ENCODE data around the gene GFRA1. TPM values are rescaled to one million over a fixed set of nuclear protein-coding genes. Genes with fewer than 3 reads are reported as not detected.
A peak's percentile ranks its signal among the peaks of the same experiment; 100 is the strongest.

The GFRA1 gene
- total RNA-seq, 1 donor from 2014 or later: 18.5 TPM

DNA sequence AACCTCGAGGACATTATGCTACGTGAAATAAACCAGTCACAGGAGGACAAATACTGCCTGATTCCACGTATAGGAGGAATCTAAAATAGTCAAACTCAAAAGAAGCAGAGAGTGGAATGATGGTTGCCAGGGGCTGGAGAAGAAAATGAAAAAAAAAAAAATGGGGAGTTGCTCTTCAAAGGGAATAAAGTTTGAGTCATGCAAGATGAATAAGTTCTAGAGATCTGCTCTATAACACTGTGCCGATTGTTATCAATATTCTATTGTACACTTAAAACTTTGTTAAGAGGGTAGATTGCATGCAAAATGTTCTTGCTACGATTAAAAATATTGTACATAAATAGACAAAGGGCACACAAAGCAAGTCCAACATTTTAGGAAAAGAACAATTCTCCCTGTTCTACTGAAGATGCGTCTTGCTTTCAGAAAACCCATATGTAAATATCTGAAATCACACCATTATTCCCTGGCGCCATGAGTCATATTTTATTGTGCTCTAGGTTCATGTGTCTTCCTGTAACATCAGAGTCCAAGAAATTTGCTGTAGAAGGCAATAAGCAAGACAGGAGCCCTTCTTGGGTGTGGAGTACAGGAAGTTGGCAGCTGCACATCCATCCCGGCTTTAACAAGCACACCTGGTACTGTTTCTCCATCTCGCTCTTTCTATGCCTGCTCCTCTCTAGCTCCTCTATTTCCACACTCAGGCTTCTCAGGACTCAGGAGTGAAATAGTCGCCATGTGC, 145.9 kb downstream of the GFRA1 start:
- no peak for DNase-seq (ENCODE audit: low read depth in 2 of 2)

DNA sequence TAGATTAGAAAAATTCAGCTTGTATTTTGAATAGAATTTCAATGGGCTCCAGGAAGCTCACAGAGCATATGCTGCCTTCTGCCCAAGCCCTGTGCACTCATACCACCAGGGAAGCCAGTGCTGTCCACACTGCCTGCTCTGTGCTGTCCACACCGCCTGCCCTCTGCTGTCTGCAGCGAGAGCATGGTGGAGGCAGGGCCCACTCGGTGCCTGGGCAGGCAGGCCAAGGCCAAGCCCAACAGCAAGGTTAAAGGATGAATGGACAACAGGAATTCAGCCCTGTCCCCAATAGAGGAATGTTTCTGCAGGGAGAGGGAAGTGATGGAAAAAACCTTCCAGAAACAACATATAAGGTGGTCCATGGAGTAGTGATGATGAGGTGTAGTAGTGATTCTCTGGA, 146.8 kb downstream of the GFRA1 start:
- no peak for DNase-seq (ENCODE audit: low read depth in 2 of 2)

DNA sequence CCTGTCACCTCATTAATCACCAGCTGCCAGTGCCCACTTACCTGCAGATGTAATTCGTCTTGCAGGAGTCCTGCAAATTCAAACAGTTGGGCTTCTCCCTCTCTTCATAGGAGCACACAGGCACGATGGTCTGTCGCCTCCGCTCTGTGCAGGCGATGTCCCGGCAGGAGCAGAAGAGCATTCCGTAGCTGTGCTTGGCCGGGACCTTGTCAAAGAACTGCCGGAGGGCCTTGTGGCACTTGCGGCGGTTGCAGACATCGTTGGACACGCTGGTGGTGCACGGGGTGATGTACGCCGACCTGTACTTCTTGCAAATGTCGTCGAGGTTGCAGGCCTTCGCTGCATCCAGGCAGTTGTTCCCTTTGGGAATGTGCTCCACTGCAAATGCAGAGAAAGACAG, 147.8 kb downstream of the GFRA1 start:
- DNase-seq (ENCODE audit: low read depth in 2 of 2): no peak

DNA sequence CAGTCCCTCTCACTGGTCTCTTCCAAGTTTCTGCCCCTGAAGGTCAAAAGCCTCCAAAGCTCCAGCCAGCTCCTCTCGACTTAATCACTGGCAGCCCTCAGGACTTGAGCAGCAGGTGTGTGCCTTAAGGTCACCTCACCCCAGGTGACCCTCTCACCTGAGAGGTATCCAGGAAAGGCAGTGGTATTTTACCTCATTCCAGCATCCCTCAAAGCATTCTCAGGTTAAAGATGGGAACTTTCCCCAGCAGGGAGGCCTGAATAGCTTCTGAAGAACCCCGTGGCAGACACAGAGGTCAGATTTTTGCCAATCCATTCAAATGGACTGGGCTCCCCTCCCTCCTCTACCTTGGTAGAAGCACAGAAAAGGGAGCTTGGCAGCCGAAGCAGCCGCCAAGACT, 148.2 kb downstream of the GFRA1 start:
- no peak for DNase-seq (ENCODE audit: low read depth in 2 of 2)

DNA sequence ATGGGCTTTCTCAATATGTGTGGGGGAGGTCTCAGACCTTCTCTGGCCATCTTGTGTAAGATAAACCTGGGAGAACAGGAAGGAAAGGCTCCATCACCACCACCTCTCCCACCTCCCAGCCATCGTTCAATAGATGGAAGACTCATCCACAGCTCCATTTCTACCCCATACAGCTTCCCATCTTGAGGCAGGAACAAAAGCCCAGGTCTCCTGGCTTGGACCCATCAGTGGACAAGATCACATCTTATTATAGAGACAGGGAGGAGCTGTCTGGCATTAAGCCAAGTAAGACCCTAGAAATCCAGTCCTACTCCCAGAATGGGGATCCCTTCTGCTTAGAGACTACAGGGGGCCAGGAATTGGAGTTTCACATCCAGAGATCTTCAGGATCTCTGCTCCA, 150.3 kb downstream of the GFRA1 start:
- DNase-seq (ENCODE audit: low read depth in 2 of 2): no peak

DNA sequence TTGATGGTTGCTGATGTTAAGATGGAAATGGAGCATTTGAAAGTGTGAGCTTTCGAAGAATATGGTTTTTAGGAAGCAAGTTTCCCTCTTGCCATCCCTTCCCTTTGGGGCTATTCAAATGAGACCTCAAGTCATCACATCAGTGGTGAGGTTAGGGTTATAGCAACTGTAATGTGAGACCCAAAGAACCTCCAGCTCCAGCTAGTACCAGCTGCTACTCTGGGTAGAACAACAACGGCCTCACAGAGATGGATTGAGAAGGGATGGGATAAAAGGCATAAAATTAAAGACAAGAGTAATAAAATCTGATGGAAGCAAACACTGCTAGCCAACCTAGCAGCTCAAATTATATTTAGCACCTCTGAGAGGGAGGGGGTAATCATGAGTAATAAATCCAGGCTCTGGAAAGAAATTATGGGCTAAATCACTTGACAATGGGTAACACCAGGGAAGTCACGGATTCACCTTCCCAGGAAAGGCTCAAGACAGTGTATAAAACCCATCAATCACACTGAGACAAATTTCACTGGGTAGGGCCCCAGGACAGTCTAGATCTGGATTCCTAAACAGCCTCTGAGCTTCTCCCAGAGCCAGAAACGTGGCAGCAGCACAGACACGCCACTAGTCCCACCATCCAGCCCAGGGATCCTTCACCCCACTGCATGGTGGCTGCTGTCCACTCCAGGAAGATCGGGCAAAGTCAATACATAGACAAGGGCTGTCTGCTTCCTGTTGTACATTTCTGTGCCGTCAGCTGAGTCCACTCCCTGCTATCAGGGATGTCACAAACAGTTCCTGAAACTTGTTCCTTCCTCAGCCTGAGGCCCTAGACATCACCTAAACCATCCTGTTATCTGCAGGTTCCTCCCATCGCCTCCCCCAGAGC, 151.1 kb downstream of the GFRA1 start:
- DNase-seq (ENCODE audit: low read depth in 2 of 2): no peak

DNA sequence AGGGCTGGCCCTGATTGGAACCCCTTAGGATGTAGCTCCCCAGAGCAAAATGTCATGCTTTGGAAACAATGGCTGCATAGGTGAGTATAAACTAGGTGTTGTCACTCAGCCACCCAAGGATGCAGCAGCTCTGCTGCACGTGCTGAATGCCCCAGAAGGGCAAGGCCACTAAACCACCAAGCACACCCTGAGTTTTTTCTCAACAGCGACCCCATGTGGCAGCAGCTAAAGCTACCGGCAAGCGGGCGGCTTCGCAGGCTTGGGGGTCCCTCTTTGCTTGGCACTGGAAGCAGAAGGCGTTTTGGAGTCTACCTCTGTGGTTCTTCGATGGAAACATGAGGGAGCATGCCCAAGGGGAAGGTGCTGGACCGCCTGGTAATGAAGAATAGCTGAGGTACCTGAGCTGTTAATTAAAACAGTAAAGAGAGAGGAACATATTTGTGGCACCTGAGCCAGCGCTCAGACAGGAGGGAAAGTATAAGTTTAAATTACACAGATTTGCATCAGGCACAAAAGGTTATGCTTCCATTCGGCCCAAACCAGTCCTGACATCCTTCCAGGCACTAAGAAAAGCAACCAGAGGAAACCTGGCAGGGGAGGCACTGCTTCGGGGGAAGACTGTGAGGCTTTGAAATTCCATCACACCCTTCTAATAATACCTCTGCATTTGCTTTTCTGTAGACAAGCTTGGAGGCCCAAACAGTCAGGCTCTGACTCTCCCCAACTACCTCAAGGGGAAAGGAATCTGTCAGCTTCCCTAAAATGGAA, 152.1 kb downstream of the GFRA1 start:
- DNase-seq (ENCODE audit: low read depth in 2 of 2): no peak

DNA sequence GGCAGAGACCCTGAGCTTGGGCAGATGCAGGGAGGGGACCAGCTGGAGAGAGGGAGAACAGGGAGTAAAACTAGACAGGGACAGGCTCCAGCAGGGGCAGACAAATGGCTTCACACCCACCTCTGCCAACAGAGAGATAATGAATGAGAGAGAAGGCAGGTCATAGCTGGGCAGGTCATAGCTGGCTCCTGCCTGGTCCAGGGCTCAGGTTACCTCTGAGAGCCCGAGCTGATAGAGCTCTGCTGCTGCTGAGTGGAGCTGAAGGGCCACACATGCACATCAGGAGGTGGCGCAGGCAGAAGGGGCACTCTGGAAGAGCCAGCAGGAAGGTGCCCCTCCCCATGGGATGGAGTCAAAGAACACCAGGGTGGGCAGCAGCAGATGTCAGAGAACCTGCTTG, 154.2 kb downstream of the GFRA1 start:
- no peak for DNase-seq (ENCODE audit: low read depth in 2 of 2)

DNA sequence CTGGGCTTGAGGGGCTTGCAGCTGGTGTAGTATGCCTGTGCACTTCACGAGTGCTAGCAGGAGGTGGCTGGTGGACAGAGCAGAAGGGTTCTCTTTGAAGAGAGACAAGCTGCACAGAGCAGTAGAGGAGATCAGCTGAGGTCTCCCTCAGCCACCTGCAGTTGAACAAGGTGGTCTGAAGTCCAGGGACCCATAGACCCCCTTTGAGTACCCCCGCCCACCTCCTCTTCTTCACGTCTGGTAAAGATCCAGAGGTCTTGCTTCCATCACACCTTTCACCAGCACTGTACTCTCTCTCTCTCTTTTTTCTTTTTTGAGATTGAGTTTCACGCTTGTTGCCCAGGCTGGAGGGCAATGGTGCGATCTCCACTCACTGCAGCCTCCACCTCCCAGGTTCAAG, 157.2 kb downstream of the GFRA1 start:
- DNase-seq (ENCODE audit: low read depth in 2 of 2): no peak

DNA sequence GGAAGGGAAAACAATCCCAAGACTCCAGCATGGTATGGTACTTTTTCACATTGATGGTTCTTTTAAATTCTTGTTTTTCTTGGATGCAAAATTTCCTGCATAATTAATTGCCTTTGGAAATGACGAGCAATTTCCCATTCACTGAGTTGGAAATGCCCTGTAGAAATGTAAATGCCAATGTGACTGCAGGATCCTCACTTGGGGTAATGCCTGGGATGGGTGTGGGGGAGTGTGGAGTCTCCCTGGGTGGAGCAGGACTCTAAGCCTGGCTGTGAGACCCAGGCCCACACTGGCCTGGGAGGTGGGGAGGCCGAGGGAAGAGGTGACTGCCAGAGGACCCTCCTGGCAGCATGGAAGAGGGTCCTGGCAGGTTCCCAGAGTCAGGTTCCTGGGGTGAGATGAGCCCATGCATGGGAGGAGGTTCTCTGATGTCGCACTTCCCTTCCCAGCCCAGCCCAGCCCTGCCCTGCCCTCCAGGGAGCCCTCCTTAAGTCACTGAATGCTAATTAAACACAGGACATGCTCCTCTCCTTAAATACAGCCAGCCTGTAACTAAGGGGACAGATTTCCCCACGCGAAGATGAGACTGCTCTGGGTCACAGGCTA, 157.9 kb downstream of the GFRA1 start:
- no peak for DNase-seq (ENCODE audit: low read depth in 2 of 2)

DNA sequence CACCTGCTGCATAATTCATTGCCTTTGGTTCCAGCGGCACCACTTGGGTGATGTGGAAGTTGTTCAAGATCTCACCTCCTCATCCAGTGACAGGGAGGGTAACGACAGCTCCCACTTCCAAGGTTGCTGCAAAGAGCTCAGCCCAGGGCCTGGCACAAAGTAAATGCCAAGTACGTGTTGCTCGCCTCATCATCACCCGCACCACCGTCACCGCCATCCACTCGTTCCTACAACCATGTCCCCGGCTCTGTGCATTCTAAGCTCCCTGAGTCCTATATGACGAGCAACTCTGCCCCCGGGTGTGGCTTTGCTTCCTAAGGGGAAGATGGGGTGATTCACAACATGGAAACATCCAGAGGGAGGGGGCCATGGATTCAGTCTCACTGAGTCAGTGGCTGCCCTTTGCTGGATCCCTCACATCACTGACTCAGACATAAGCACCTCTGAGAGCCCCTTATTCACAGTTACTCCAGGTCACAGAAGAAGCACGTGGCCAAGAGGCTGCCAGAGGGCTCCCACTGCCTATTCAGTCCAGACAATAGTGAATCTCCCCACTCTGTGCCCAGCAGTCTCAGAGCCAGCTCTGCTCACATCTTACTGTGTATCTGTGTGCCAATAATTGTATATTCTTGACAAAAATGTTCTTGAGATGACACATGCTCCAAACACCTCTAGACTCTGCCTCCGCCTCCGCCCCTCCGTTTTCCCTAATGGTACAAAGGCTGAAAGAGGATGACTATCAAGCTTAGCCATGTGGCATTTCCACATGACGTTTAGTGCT, 159.1 kb downstream of the GFRA1 start:
- DNase-seq (ENCODE audit: low read depth in 2 of 2): peak in 1 of 2 donors; percentile 1

DNA sequence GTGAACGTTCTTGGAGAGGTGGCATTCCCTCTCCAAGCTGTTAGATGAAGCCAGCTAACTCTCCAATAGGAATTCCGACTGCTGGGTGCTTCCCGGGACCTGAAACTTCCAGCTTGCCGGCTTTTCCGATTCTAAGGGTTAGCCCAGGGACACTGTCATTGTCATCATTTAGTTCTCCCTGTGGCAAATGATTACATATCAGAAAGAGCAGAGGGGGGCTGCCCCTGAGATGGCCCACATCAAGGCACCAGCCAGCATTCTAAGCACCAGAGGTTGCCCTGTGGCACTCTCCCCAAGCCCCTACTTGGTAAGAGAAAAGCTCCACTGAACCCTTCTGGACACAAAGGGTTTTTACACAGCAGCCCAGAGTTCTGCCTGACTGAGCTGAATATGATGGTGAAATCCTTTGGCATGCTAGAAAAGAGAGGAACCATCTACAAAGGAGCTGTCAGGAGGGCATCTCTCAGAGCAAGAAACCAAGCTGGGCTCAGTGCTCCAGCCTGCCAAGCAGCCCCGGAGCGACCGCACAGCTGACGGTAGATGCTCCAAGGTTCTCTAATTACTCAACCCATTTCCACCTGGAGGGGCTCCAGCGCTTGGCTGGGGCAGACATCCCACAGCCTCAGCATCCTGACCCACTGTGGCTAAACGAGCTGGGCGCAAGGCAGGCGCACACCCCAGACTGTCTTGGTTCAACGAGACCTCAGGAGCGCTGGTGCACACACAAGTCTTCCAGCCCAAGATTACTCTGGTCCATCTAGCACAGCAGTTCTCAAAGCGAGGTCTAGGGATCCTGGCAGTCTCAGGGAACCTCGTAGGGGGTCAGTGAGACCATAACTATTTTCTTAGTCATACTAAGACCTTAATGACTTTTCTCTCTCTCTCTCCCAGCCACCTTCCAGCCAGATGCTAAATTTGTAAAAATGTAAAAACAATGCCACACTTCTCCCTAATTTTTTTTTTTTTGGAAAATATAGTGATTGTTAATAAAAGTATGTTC, 160.5 kb downstream of the GFRA1 start:
- no peak for DNase-seq (ENCODE audit: low read depth in 2 of 2)

DNA sequence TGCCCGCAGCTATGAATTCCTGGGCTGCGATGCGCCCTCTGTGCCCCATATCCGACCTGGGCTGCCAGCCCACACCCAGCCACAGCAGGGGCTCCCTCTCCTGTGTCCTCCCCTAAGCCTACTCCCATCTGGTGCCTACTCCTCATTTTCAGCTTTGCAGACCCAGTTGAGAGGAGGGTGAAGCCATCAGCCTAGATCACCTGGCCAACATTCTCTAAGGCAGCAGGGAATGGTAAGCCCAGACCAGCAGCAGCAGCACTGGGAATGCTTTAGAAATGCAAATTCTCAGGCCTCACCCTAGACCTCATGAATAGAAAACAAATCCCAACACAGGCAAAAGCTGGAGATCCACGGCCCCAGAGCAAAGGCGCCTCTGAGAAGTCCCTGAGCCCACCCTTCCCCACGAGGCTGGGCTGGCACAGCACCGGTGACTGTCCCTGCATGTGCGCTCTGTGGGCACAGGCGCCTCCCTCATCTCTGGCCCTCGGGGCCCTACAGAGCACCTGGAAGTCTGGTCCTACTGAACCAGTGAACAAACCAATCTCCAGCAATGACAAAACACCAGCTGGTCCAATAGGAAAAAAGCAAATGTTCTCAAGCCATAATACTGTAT, 161.4 kb downstream of the GFRA1 start:
- DNase-seq (ENCODE audit: low read depth in 2 of 2): no peak

DNA sequence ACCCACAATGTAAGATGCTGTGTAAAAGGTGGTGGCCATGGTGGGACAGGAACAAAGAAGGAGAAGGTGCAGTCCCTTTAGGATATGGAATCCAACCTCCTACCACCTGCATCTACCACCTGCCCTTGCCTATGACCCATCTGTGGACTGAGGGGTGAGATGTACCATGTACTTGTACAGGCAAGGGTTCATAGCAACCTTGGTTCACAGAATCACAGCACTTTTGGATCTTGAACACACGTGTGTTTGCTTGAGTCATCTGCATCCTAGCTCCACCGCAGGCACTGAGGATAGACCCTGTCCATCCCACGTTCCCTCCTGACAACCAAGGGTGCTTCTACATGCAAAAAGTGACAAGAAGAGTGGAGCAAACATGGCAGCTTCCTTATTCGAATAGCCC, 162.3 kb downstream of the GFRA1 start:
- no peak for DNase-seq (ENCODE audit: low read depth in 2 of 2)

DNA sequence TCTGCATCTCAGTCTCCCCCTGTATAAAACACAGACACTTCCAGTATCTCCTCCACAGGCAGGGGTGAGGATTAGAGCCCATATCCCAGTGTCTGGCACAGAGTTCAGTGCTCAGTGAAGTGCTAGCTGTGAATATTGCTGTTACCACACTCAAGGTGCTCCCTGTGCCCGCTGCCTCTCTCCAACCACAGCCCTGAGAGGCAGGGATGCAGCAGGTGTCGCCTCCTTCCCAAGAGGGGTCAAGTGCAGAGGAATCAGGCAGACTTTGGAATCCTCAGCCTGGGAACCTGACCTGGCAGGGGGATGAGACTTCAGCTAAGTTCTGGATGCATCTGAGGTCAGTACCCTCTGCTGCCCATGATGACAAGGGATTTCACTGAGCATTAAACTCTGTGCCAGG, 163.1 kb downstream of the GFRA1 start:
- DNase-seq (ENCODE audit: low read depth in 2 of 2): no peak

DNA sequence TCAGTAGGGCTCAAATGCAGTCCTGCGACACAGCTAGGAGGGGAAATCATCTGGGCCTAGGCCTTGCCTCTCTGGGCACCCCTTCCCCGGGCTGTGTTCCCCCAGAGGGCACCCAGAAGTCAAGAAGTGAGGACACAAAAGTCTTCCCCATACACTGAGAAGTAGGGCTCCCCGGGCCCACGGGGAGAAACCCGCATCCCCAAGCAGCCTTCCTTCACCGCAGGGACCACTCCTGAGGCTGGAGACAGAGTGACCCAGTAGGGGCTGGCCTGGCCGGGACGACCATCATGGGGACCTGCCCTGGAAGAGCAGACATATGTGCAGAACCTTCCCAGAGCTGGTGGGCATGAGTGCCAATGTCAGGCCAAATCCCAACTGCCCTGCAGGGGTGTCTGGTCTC, 163.5 kb downstream of the GFRA1 start:
- DNase-seq (ENCODE audit: low read depth in 2 of 2): no peak

DNA sequence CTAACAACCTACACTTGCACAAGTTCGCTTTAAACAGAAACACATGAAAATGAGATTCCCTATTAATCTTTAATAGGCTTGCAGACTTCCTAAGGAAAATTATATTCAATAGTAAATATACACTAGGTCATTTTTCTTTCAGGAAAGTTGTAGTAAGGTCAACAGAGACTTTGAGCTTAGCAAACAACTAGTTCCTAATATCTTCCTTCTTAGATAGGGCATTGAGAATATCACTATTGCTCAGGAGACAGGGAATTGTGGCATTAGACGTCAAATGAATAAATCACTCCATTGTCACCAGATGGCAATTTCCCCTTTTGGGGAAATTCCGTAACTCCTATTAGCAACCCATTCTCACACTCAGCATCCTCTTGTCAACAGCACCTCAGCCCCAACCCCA, 164.9 kb downstream of the GFRA1 start:
- no peak for DNase-seq (ENCODE audit: low read depth in 2 of 2)

DNA sequence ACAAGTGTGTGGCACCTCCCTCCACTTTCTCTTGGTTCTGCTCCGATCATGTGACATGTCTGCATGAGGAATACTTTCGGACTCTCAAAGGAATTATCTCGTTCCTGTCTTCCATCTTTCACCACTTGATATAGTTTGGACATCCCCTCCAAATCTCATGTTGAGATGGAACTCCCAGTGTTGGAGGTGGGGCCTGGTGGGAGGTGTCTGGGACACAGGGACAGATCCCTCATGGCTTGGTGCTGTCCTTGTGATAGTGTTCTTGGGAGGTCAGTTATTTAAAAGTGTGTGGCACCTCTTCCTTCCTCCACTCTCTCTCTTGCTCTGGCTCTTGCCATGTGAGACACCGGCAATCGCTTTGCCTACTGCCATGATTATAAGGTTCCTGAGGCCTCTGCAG, 166.4 kb downstream of the GFRA1 start:
- DNase-seq (ENCODE audit: low read depth in 2 of 2): no peak

DNA sequence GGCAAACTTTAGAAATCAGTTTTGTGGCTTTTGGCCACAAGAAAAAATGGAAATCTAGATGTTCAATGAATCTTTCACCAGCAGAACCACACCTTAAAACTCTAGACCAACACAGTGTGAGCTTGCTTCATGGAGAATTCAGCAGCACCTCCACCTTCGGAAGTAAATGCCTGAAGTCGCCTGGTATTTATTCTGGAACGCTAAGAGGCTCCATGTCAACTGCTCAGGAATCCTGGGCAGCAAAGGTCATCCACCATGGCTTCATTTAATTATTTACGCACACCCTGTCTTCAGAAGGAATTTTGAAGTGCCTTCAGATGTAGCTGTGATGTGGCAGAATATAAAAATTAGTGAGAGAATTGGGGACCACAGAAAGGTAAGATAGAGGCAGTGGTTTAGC, 167.7 kb downstream of the GFRA1 start:
- no peak for DNase-seq (ENCODE audit: low read depth in 2 of 2)

Measured in lung microvascular endothelial cell (primary cell).